SKM-1 treated with dmso at 0.1 percent for 144 hours (cell line): Measurements from ENCODE around the gene INHA.

ENCODE experiments used
- DNase-seq: peaks from one replicate; lab custom pipeline; 2025; ENCODE audit not compliant: unreplicated experiment; lab: John Stamatoyannopoulos, UW

INHA gene

DNA sequence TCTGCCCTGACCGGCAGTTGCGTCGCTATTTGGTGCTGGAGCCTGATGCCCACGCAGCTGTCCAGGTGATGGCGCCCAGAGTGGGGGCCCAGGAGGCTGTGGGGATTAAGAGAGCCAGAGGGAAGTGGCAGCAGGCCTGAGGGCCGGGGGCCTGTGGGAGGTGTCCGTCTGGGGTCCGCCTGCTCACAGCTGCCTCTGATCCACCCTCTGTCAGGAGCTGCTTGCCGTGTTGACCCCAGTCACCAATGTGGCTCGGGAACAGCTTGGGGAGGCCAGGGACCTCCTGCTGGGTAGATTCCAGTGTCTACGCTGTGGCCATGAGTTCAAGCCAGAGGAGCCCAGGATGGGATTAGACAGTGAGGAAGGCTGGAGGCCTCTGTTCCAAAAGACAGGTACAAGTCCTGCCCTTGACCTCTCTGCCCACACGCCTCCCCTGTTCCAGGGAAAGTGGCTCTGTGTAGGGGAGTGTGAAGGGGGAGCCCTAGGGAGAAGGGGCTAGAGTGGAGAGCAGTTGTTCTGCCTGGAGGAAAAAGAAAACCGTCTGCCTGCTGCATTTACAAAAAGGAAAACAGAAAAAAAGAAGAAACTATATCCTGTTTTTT lies 37.1 kb downstream of the INHA start:
- no peak for DNase-seq

DNA sequence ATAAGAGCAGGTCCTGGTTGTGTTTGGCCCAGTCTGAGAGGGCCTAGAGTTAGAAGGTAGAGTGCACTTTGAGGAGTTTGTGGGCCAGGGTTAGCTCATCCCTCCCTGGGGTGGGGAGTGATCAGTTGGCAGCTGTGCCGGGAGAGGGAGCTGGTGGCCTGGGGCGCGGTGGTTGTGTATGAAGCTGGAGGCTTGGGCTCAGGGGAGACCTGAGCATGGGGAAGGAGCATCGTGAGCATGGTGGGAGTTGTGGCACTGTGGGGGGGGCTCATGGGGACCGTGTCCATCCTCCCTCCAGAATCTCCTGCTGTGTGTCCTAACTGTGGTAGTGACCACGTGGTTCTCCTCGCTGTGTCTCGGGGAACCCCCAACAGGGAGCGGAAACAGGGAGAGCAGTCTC lies 39.2 kb downstream of the INHA start:
- DNase-seq = no peak

DNA sequence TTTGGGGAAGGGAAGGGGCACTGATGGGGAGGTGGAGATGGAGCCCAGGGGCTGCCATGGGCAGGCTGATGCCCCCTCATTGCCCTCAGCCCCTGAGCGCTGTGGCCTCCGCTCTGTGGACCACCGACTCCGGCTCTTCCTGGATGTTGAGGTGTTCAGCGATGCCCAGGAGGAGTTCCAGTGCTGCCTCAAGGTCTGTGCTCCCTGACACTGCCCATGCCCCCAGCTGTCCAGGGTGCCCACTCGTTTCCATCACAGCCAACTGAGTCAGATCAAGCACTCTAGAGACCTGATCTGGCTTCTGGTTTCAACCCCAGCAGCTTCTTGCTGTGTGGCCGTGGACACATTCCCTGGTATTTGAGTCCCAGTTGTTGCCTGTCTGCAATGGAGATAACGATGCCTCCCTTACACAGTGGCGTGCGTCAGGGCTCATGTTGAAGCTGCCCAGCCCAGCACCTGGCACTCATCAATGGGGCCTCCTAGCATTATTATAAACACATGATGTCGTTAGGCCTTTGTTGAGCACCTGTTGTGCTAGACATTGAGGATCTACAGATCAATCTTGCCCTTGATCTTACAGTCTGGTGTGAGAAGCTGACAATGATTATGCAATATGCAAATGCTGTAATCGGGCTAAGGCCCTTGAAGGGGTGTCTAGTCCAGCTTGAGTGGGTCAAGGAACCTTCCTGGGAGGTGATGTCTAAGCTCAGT lies 39.9 kb downstream of the INHA start:
- no peak for DNase-seq

DNA sequence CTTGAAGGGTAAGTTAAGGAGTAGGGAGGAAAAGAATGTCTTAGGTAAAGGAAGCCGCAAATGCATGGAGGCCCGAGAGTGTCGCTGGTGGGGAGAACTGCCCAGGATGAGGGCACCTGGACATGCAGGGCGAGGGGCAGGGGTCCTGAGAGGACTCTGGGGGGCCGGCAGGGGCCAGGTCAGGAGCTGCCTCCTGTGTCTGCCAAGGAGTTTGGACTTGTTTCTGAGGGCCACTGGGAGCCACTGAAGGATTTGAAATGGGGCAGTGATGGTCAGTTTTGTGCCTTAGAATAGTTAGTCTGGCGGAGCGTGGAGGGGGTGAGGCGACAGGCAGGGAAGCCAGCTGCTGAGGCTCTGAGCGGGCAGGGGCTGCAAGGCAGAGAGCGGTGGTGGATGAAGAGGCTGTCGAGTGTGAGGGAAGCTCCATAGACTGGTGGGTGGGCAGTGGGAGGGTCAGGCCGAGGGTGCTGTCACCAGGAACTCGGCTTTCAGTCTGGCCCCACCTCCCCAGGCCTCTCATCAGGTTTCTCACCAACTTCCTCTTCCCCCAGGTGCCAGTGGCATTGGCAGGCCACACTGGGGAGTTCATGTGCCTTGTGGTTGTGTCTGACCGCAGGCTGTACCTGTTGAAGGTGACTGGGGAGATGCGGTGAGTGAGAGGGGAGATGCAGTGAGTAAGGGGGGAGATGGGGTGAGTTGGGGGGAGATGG lies 40.6 kb downstream of the INHA start:
- no peak for DNase-seq

DNA sequence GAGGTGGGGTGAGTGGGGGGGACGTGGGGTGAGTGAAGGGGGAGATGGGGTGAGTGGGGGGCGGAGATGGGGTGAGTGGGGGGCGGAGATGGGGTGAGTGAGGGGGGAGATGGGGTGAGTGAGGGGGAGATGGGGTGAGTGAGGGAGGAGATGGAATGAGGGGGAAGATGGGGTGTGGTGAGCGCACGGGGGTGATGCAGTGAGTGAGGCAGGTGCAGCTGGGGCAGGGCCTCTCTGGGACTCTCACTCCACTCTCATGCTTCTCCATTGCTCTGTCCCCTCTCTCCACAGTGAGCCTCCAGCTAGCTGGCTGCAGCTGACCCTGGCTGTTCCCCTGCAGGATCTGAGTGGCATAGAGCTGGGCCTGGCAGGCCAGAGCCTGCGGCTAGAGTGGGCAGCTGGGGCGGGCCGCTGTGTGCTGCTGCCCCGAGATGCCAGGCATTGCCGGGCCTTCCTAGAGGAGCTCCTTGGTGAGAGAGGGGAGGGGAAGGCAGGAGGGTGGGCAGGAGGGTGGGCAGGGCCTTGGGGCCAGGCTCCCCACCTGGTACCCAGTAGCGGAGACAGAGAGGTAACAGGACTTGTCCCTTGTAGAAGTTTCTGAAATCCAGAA lies 41.5 kb downstream of the INHA start:
- no peak for DNase-seq

DNA sequence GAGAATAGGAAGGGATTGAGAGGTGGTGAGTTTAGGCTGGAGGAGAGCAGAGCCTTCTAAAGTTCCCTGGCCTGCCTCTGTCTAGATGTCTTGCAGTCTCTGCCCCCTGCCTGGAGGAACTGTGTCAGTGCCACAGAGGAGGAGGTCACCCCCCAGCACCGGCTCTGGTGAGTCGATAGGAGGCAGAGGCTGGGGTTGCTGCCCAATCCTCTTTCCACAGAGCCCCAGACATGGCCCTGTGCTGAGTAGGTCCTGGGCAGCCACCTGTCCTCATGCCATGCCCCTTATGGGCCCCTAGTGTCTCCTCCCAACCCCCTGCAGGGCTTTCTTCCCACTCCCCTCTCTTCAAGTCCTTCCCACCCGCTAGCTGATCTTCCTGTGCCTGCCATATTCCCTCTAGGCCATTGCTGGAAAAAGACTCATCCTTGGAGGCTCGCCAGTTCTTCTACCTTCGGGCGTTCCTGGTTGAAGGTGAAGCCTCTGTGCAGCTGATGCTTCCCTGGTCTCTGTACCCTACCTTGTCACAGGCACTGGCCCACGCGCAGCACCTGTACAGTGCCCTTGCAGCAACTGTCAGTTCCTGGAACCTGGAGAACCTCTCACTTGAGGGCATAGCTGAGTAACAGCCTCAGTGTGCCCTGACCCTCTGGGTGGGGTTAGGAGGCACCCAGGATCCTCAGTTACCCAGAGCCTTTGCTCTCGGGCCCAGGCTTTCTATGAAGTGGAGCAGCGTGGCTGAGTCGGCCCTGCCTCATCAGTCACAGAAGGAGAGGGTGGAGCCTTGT lies 42.2 kb downstream of the INHA start:
- no peak for DNase-seq

DNA sequence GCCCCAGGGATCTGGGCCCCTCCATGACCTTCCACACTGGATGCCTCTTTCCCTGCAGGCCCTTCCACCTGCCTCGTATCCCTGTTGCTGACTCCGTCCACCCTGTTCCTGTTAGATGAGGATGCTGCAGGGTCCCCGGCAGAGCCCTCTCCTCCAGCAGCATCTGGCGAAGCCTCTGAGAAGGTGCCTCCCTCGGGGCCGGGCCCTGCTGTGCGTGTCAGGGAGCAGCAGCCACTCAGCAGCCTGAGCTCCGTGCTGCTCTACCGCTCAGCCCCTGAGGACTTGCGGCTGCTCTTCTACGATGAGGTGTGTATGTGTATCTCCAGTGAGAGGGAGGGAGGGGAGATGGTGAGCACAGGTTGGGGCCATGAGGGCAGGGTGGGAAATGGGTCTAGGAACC lies 42.9 kb downstream of the INHA start:
- DNase-seq = no peak

DNA sequence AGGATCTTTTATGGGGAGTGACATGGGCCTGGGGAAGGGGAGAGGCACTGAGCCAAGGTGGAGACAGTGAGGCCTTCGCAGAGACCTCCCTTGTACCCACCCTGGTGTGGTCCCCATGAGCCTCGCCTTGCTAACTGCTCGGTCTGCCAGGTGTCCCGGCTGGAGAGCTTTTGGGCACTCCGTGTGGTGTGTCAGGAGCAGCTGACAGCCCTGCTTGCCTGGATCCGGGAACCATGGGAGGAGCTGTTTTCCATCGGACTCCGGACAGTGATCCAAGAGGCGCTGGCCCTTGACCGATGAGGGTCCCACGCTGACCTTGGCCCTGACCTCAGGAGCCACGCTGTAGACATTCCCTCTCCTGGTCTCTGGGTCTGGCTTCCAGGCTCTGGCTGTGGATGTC lies 43.8 kb downstream of the INHA start:
- no peak for DNase-seq

DNA sequence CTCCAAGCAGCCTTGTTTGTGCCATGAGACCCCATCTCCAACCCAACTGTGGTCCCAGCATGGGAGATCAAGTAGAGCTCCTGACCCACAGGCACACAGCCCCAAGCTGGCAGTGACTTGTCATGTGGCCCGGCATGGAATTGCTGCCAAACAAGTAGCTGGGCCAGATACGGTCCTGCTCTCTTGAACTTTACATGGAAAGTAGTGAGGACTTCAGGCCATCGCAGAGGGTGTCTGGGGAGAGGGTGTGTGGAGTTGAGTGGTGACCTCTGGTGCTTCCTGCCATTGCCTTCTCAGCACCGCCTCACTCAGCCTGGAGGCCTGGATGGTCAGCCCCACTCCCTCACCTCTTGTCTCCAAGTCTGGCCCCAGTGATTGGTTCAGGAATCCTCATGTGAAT lies 44.4 kb downstream of the INHA start:
- no peak for DNase-seq

DNA sequence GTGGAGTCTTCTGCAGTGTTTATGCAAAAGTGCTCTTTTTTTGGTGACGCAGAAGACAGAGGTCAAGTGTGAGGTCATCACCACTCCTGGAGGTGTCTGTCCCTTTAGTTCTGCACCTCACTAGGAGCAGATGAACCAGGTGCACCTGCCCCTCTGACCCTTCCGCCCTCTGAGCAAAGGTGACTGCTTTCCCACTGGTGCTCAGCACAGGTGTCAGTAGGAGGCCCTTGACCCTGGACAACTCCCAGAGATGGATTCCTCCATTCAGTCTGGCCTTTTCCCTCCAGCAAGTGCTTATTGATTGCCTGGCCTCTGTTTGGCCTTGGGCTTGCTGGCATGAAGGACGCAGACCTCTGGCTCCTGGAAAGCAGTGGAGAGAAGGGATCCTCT lies 46.6 kb downstream of the INHA start:
- DNase-seq = no peak

DNA sequence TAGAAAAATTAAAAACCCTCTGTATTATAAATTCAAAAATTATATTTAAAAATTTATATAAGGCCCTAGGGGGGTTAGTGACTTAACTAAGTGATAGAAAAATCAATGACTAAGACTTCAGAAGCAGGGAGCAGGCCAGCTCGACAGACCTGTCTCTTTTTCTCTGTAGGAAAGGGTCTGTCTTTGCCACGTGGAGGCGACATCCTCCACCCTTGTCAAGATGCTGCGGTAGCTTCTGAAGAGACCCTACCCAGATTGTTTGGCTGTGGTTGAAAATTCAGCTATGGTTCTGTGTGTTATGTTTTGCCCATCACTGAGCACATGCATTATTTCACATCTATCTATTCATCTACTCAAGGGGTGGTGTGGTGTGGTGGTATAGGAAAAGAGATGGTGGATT lies 47.1 kb downstream of the INHA start:
- no peak for DNase-seq

DNA sequence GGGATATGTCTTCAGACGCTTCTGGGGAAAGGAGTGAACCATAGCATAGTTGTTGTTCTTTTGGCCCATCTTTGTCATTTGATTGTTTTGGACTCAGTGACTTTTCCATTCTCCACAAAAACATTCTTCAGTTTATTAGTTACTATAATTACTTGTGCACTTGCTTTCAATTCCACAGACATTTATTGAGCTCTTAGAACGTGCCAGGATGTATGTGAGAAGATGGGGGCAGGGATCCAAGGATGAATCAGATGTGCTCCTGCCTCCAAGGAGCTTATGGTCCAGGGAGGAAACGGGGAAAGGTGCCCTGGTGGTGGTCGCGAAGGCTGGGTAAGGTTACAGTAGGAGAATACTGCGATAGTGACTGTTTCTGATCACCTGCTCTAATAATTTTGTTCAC lies 48.4 kb downstream of the INHA start:
- no peak for DNase-seq

DNA sequence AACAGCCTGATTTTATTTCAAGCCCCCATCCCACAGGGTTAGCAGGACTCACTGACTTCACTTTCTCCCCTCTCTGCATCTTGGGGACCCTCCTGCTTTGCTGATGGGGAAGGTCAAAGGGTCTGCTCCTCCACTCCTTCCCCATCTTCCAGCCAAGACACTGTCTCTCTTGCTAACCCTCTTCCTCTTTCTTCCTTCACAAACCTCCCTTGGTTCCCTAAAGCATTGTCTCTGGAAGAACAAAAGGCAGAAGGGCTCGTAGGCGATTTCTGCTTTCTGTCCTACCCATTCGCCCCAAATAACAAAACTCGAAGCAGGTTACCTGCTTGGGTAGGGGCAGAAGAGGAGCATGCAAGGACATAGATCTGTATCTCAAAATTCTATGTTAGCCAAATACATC lies 49.8 kb downstream of the INHA start:
- peak; percentile 39 for DNase-seq

DNA sequence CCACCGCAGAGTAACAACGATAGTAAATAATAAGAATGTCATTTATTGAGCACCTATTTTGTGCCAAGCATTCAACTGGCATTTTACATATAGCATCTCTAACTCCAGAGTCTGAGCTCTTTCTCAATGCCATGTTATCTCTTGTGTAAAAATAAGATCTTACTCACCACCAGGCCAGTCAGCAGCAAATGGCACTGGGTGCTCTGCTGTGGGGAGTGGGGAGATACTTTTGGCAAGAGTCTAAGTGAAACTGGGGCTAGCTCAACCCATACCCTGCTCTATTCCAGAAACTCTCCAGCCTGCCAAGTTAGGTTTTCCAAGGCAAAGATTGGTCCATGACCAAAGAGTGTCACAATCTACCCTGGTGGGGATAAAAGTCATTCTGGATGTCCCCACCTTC lies 50.4 kb downstream of the INHA start:
- no peak for DNase-seq

DNA sequence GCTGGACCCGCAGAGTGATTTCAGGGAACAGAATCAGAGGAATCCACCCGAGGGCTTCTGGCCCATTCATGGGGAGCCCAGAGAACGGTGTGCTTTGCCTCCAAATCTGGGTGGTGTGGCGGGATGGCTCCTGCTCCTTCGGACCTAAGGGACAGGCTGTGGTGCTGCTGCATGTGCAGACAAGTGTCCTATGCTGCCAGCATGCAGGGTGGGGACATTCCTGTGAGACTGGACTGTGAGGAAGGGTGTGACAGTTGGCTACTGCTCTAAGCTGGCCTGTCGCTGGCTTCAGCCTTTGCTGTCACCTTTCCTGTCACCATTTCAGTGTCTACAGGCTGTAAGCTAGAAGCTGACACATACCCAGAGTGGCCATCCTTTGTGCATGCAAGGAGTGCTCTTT lies 52.5 kb downstream of the INHA start:
- no peak for DNase-seq

DNA sequence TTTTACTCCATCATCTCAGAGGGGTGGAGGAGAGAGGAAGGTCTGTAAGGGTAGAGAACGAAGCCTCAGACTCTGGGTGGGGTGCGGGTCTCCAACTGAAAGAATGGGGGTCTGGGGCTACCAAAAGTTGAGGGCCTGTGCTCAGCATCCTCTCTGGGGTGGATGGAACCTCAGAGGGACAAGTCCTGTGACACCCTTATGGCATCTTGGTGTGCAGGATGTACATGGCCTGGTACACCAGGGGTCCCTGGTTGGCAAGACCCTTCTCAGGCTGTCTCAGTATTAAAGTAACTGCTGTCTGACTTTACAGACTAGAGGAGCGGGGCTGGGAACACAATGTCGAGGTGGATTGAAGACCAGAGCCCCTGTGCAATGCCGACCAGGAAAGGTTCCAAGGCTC lies 53.1 kb downstream of the INHA start:
- no peak for DNase-seq
